Effector memory CD8-positive, alpha-beta T cell (primary cell): Measurements from ENCODE around the gene CAMTA1.

Source experiments
- ATAC-seq: fragments of 150-1000 bp; cut with Tn5 transposase; replicated peaks from 2 replicates; pipeline ENCODE4 v1.10.0; 2021; ENCODE audit warnings: mild to moderate bottlenecking, moderate library complexity
- DNase-seq, 3 experiments: peaks; one replicate each; pipeline ENCODE4 v3.0.0; 2021
- H3K27ac Mint-ChIP-seq, 2 donors: one replicate each; pipeline ENCODE4 v1.8.0; 2022; ENCODE audit warnings: mild to moderate bottlenecking in 2 of 2, mixed read lengths in 2 of 2, moderate library complexity in 2 of 2
- H3K27me3 Mint-ChIP-seq, 2 donors: one replicate each; pipeline ENCODE4 v1.8.0; 2022; ENCODE audit warnings: mixed read lengths in 2 of 2
- H3K36me3 Mint-ChIP-seq: one replicate; pipeline ENCODE4 v1.8.0; 2022; ENCODE audit warnings: mild to moderate bottlenecking, moderate library complexity, mixed read lengths; ENCODE audit not compliant: insufficient read depth
- H3K4me1 Mint-ChIP-seq, 2 donors: one replicate each; pipeline ENCODE4 v1.8.0; 2022; ENCODE audit warnings: low read depth in 2 of 2, mixed read lengths in 2 of 2
- H3K4me3 Mint-ChIP-seq, 2 donors: one replicate each; pipeline ENCODE4 v1.8.0; 2022; ENCODE audit warnings: mild to moderate bottlenecking in 2 of 2, mixed read lengths in 2 of 2, moderate library complexity in 2 of 2
- H3K9me3 Mint-ChIP-seq, 2 donors: one replicate each; pipeline ENCODE4 v1.8.0; 2022; ENCODE audit warnings: mixed read lengths in 2 of 2

The CAMTA1 gene

DNA sequence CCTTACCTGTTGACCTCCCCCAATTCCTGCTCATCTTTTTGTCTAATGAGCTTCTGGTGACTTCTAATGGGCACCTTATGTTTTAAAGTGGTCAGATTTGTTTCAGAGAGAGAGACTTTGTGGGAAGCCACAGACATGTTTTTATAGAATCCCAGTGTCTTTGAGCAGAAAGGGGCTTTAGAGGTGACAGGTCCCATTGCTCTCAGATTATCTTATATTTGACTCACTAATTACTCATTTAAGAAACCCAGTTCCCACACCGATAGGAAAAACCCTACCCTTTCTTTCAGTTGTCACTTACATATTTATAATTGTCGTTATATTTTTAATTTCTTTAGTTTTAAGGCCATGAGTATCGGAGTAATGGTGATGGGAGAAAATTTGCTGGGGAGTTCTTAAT, 215.5 kb downstream of the CAMTA1 start:
- Mint-ChIP-seq H3K27ac (no peak overlapping the region), H3K36me3 (no peaks in the 10 kb centered on the region), H3K27me3 (peaks cover 55 to 73% of the 10 kb centered on the region in 2 donors), H3K9me3 (no peaks in the 10 kb centered on the region), H3K4me3 (no peak overlapping the region), H3K4me1 (no peaks in the 10 kb centered on the region)
- DNase-seq (no peak), ATAC-seq (no peak)

- H3K36me3 Mint-ChIP-seq, result no peaks in the 10 kb centered on the region
- peaks cover 53 to 82% of the 10 kb centered on the region in 2 donors for H3K27me3 Mint-ChIP-seq
- no peak overlapping the region for H3K4me3 Mint-ChIP-seq
- no peak for ATAC-seq
- DNase-seq, result no peak
- no peaks in the 10 kb centered on the region for H3K4me1 Mint-ChIP-seq
- no peak overlapping the region for H3K27ac Mint-ChIP-seq
- no peaks in the 10 kb centered on the region for H3K9me3 Mint-ChIP-seq
These were observed 217.5 kb downstream of the CAMTA1 start for GRCh38 chr1:7002728-7003127.

DNA sequence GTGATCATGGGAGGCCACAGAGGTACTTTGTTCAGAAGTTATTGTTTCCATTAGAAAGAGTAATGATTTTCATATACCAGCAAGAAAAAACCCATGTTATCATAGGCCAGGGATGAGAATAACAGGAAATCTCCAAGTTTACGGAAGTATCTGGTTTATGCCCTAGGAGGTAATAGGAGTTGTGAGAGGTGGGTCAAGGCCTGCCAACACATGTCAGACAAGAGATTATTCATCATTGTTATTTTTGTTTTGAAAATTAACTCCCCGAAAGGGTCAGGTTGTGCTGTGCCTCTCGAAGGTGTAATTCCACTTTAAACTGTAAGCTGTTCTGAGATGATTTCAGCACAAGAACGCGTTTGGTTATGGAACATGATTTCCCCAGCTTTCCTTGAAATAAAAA, 218.4 kb downstream of the CAMTA1 start:
- Mint-ChIP-seq H3K36me3 (no peaks in the 10 kb centered on the region), H3K27ac (no peak overlapping the region), H3K4me3 (no peak overlapping the region), H3K9me3 (no peaks in the 10 kb centered on the region), H3K4me1 (no peaks in the 10 kb centered on the region), H3K27me3 (peaks cover 50 to 76% of the 10 kb centered on the region in 2 donors)
- ATAC-seq (no peak), DNase-seq (no peak)

DNA sequence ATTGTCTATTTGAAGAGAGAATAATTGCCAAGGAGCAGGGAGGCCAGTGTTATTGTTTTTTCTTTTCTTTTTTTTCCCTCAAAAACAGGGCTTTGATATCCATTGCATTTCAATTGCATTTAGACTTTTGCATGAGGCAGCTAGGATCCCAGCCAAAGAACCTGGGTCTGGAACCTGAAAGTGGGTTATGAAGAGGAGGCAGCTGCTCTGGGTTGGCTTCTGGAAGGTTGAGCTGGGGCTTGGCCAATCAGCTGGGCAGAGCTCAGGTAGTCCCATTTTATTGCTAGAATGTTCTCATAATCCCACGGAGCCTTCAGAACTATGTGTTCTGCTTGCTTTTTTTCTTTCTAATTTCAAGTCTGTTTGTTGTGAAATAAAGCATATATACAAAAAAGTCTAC, 218.9 kb downstream of the CAMTA1 start:
- no peak for ATAC-seq
- Mint-ChIP-seq H3K9me3 (no peaks in the 10 kb centered on the region), H3K27ac (no peak overlapping the region), H3K27me3 (peaks cover 45 to 75% of the 10 kb centered on the region in 2 donors), H3K4me1 (no peaks in the 10 kb centered on the region), H3K4me3 (no peak overlapping the region), H3K36me3 (no peaks in the 10 kb centered on the region)
- DNase-seq, result no peak

DNA sequence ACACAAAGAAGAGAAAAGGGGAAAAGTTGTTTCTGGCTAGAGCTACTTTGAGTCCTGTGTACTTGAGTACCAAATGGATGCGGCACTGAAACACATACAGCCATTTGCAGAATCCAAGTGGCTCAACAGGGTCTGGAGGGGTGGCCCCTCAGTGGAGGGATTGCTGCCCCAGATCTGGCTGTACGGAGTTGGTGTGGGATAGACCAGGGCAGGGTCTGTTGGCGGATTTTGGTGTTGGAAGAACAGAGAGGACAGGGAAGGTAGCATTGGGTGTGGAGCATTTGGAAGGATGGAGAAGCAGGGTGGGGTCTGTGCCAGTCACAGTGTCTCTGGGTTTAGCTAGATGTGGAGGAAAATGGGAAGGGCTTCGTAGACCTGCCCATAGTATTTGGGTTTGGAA, 220.5 kb downstream of the CAMTA1 start:
- Mint-ChIP-seq H3K36me3 (no peaks in the 10 kb centered on the region), H3K27ac (no peak overlapping the region), H3K9me3 (no peaks in the 10 kb centered on the region), H3K4me3 (no peak overlapping the region), H3K4me1 (no peaks in the 10 kb centered on the region), H3K27me3 (peaks cover 32 to 59% of the 10 kb centered on the region in 2 donors)
- ATAC-seq, result no peak
- DNase-seq, result no peak

DNA sequence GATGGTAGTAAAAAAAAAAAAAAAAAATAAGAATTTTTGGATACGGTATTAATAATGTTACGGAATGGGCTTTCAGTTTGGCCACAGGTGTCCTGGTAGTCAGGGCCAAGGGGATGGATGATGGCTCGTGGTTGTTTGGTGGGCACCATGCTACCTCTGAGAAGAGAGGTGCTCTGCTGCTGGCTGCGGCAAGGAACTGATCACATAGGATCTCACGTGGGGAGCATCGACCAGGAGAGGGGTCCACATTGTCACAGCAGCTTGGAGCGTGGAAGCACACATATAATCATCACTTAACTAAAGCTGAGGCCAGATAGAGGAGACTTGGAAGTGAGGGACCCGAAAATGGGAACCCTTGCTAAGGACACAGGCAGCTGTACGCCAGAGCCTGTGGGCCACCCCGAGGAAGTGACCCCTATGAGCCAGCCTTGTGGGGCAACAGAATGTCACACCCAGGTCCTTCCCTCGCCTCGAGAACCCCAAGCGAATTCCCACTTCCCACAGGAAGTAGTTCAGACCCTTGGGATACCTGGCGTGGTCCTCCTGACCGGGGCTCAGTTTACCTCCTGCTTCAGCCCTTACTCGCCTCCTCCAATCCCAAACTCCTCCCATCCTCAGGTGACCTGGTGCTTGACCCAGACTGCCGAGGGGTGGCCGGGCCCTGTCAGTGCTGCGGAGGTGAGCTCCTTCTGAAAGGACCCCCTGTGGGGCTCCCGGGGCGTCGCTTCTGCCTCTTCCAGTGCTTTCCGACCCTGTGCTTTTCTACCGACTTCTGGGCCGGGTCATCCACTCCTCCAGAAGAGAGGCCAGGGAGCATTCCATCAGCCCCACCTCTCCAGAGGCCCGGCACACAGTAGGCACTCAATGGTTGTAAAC, 222.0 kb downstream of the CAMTA1 start:
- no peaks in the 10 kb centered on the region for H3K36me3 Mint-ChIP-seq
- H3K4me1 Mint-ChIP-seq, result peaks cover 0 to 1% of the 10 kb centered on the region in 2 donors
- no peaks in the 10 kb centered on the region for H3K9me3 Mint-ChIP-seq
- H3K27ac Mint-ChIP-seq, result no peak overlapping the region
- no peak overlapping the region for H3K4me3 Mint-ChIP-seq
- ATAC-seq (no peak), DNase-seq (no peak)
- peaks cover 37 to 56% of the 10 kb centered on the region in 2 donors for H3K27me3 Mint-ChIP-seq

DNA sequence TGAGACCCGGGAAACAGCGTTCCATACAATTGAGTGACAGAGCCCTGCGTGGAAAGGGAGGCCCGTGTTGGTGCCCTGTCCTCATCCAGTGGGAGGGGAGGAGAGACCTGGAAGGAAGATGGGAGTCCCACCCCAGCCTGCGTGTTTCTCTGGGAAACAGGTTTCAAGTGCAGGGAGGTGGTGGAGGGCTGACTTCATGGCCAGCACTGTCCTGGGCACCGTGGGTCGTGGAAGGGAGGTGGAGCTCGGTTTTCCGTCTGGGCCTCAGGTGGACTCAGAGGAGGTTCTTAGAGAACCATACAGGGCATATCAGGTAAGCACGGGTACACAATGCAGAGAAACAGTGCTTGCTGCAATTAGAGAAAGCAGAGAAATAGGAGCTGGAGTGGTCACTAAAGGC, 222.6 kb downstream of the CAMTA1 start:
- H3K36me3 Mint-ChIP-seq, result no peaks in the 10 kb centered on the region
- peaks cover 0 to 1% of the 10 kb centered on the region in 2 donors for H3K4me1 Mint-ChIP-seq
- H3K9me3 Mint-ChIP-seq, result no peaks in the 10 kb centered on the region

DNA sequence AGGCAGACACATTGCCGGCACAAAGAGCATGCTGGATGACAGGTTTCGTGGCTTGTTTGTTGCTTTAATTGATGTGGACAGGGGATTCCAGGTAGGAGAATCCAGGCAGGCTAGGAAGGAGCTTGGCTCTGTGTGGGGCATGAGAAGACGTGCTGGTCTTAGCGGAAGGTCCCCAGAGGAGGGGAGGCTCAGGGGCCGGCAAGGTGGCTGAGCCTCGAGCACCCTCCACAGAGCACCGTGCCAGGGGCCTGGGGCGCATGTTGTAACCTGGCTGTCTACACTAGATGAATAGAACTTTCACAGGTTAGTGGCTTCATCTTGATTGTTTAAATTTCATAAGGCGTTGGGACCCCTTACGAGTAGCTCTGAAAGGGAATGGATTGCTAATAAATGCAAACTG, 223.1 kb downstream of the CAMTA1 start:
- H3K27me3 Mint-ChIP-seq, result peaks cover 40 to 56% of the 10 kb centered on the region in 2 donors
- H3K9me3 Mint-ChIP-seq, result no peaks in the 10 kb centered on the region
- H3K4me3 Mint-ChIP-seq, result no peak overlapping the region
- DNase-seq, result no peak
- no peak overlapping the region for H3K27ac Mint-ChIP-seq
- no peak for ATAC-seq
- no peaks in the 10 kb centered on the region for H3K36me3 Mint-ChIP-seq
- H3K4me1 Mint-ChIP-seq, result peaks cover 0 to 1% of the 10 kb centered on the region in 2 donors

More for the DNA sequence above, 222.6 kb downstream of the CAMTA1 start:
- peaks cover 43 to 56% of the 10 kb centered on the region in 2 donors for H3K27me3 Mint-ChIP-seq
- DNase-seq, result no peak
- ATAC-seq, result no peak
- no peak overlapping the region for H3K4me3 Mint-ChIP-seq
- H3K27ac Mint-ChIP-seq, result no peak overlapping the region

DNA sequence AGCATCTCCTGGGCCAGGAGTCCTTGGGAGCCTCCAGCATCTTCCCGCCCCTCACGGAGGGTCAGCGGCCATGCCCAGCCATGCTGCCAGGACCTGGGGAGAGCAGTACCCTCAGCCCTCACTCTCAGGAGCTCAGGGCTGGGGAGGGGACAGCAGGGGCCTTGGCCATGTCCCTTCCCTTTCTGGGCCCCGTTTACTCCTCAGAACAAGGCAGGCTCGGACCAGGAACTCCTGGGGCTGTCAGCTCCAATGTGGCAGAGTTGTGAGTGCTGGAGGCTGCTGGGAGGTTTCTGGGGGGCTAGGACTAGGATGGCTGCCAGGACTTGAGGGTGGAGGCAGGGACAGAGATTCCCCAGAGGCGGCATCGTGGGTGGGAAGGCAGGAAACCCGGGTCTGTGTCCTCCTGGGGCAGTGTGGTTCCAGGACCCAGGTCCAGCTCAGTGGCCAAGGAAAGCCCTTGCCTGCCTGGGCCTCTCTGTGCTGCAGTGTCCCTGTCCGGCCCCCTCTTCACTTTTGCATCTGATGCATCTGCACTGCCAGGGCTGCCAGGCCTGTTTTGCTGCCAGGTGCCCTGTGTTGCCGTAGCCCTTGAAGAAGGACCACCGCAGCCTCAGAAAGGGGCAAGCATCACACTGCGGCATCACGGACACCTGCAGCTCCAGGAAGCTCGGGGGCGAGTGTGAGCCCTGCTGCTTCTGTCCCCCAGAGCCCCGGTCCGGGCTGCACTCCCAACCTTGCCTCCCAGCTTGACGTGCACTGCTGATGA, 223.9 kb downstream of the CAMTA1 start:
- H3K4me3 Mint-ChIP-seq, result no peak overlapping the region
- H3K27me3 Mint-ChIP-seq, result peaks cover 38 to 53% of the 10 kb centered on the region in 2 donors
- ATAC-seq (no peak), DNase-seq (no peak)
- H3K4me1 Mint-ChIP-seq, result peaks cover 0 to 1% of the 10 kb centered on the region in 2 donors
- no peak overlapping the region for H3K27ac Mint-ChIP-seq
- H3K9me3 Mint-ChIP-seq, result no peaks in the 10 kb centered on the region
- H3K36me3 Mint-ChIP-seq, result no peaks in the 10 kb centered on the region

DNA sequence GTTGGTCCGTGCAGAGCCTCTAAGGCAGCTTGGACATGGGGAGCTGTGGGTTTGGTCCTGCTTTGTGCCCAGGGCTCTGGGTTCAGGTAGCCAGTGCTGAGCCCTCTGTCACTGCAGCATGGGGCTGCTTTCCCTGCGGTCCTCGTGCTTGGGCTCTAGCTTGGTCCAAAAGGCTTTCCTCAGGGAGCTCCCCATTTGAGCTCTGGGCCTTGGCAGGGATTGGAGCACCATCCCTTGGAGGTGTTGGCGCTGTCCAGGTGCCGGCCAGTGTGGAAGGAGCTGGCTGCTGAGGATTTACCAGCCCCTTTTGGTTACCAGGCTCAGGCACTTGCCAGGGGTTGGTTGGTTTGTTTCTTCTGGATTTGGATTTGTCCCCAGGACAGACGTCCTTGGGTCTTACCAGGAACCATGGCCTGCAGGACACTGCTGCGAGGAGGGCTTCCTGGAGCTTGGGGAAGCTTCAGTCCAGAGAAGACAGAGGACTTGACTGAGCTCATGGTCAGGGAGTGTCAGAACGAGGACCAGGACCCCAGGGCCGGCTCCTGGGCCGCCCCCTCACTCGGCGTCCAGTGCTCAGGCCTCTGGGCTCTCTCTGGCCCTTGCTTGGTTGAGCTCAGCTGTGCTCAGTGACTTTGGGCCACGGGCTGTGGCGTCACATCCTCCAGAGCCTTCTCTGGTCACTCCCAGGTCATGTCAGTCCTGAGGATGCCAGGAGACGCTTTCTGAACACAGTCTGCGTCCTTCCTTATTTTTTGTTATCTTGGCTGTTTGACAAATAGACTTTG, 224.7 kb downstream of the CAMTA1 start:
- H3K27me3 Mint-ChIP-seq, result peaks cover 38 to 52% of the 10 kb centered on the region in 2 donors
- H3K27ac Mint-ChIP-seq, result no peak overlapping the region
- DNase-seq (no peak), ATAC-seq (no peak)
- H3K36me3 Mint-ChIP-seq, result no peaks in the 10 kb centered on the region
- no peaks in the 10 kb centered on the region for H3K9me3 Mint-ChIP-seq
- H3K4me3 Mint-ChIP-seq, result no peak overlapping the region
- H3K4me1 Mint-ChIP-seq, result peaks cover 0 to 1% of the 10 kb centered on the region in 2 donors

DNA sequence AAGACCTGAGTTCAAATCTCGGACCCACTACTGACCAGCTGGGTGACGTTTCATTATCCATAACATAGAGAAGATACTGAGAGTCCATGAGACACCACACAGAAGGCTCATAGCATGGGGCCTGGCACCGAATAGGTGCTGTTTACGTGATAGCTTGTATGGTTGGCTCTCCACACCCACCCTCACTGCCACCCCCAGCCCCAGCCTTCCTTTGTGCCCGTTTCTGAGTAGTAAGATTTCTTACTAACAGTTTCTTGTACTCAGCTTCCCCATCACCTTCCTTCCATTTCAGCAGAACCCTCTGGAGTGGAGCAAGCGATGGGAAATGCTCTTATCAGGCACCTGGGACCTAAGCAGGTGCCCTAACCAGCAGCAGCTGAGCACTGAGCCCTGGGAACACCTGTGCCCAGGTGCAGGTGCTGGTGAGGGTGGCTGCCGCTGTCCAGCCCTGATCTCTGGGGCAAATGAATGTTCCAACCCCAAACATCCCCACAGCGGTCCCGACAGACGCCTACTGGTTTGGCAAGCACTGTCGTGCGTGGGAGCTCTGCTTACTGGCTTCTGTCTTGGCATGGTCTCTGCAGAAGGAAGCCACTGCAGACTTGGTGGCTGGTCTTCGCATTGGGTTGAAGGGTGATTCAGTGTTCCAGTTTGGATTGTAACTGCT, 225.4 kb downstream of the CAMTA1 start:
- H3K36me3 Mint-ChIP-seq, result no peaks in the 10 kb centered on the region
- H3K9me3 Mint-ChIP-seq, result no peaks in the 10 kb centered on the region
- H3K4me3 Mint-ChIP-seq, result no peak overlapping the region
- no peak overlapping the region for H3K27ac Mint-ChIP-seq
- peaks cover 0 to 1% of the 10 kb centered on the region in 2 donors for H3K4me1 Mint-ChIP-seq
- H3K27me3 Mint-ChIP-seq, result peaks cover 32 to 52% of the 10 kb centered on the region in 2 donors
- no peak for ATAC-seq
- no peak for DNase-seq

DNA sequence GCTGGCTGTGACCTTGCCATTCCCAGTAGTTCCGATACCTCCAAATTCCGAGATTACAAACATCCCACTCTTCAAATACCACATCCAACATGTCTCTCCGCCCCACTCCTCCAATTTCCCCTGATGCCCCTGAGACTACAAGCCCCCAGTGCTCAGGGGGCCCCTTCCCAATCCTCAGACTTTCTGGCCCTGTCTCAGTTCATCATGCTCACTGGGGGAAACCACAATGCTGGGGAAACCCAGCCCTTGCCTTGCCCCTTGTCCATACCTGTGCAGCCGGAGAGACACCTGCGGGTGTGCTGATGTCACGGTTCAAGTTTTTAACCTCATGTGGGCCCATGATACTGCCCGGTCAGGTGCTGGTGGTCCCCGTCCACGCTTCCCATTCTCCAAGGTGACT, 226.6 kb downstream of the CAMTA1 start:
- DNase-seq (no peak), ATAC-seq (no peak)
- H3K27me3 Mint-ChIP-seq, result peaks cover 28 to 46% of the 10 kb centered on the region in 2 donors
- no peaks in the 10 kb centered on the region for H3K9me3 Mint-ChIP-seq
- peaks cover 0 to 1% of the 10 kb centered on the region in 2 donors for H3K4me1 Mint-ChIP-seq
- no peaks in the 10 kb centered on the region for H3K36me3 Mint-ChIP-seq
- no peak overlapping the region for H3K27ac Mint-ChIP-seq
- no peak overlapping the region for H3K4me3 Mint-ChIP-seq

- H3K9me3 Mint-ChIP-seq, result no peaks in the 10 kb centered on the region
- H3K4me3 Mint-ChIP-seq, result no peak overlapping the region
- no peaks in the 10 kb centered on the region for H3K36me3 Mint-ChIP-seq
- no peak overlapping the region for H3K27ac Mint-ChIP-seq
- DNase-seq, result no peak
- peaks cover 0 to 1% of the 10 kb centered on the region in 2 donors for H3K4me1 Mint-ChIP-seq
- peaks cover 28 to 46% of the 10 kb centered on the region in 2 donors for H3K27me3 Mint-ChIP-seq
- ATAC-seq, result no peak
These were observed 227.2 kb downstream of the CAMTA1 start for GRCh38 chr1:7012461-7012924.
